Germinal center (tissue), 1 donor: Measurements from ENCODE around the gene RFX2.
"Not testable (repeated sequence)": the region's sequence is repeated elsewhere in the genome, so short reads cannot be mapped to it uniquely, and the experiment has no call there.

ENCODE experiments used
- DNase-seq: peaks from one replicate; pipeline ENCODE4 v3.0.0; 2012; ENCODE audit warnings: mixed read lengths, low spot score

RFX2 gene

GRCh38 chr19:5990289-5990797, 120.0 kb downstream of the RFX2 start:
- no peak for DNase-seq

- no peak for DNase-seq
These were observed 120.8 kb downstream of the RFX2 start for GRCh38 chr19:5989388-5990074.

- DNase-seq: no peak
These were observed 121.5 kb downstream of the RFX2 start for GRCh38 chr19:5988517-5989387.

- DNase-seq: peak; percentile 73
These were observed 123.1 kb downstream of the RFX2 start for GRCh38 chr19:5987077-5987818.

GRCh38 chr19:5985837-5986236, 124.5 kb downstream of the RFX2 start:
- DNase-seq: not testable (repeated sequence)

GRCh38 chr19:5985098-5985783, 125.1 kb downstream of the RFX2 start:
- DNase-seq: no peak

GRCh38 chr19:5984600-5984999, 125.7 kb downstream of the RFX2 start:
- DNase-seq: no peak

- DNase-seq: no peak
These were observed 126.8 kb downstream of the RFX2 start for GRCh38 chr19:5983367-5983955.

GRCh38 chr19:5978606-5979552, 131.4 kb downstream of the RFX2 start:
- DNase-seq: no peak

GRCh38 chr19:5977785-5978605, 132.3 kb downstream of the RFX2 start, which contains the start of gene RANBP3:
Gene RANBP3 (minus strand): TSS chr19:5978140. CDS start chr19:5978082, 58 bp downstream.
- peak; percentile 100 for DNase-seq

GRCh38 chr19:5977222-5977784, 133.0 kb downstream of the RFX2 start:
- no peak for DNase-seq

GRCh38 chr19:5976768-5977167, 133.5 kb downstream of the RFX2 start:
- no peak for DNase-seq

GRCh38 chr19:5975388-5975728, 134.9 kb downstream of the RFX2 start:
- DNase-seq: no peak

GRCh38 chr19:5974721-5975387, 135.4 kb downstream of the RFX2 start:
- peak; percentile 51 for DNase-seq

GRCh38 chr19:5973867-5974635, 136.2 kb downstream of the RFX2 start:
- DNase-seq: no peak

- no peak for DNase-seq
These were observed 136.9 kb downstream of the RFX2 start for GRCh38 chr19:5973376-5973775.

GRCh38 chr19:5972355-5972731, 138.0 kb downstream of the RFX2 start:
- no peak for DNase-seq
